DOHH2 (cell line): Measurements from ENCODE around the gene NFIA.

Experiments used
- H3F3A ChIP-seq: fragments of 200-600 bp; sonication (generic), shearing (Covaris generic); 2 replicates; pipeline ENCODE4 v1.6.0; 2016; ENCODE audit warnings: antibody characterized with exemption, mild to moderate bottlenecking; ENCODE audit not compliant: control insufficient read depth, insufficient read depth
- H3K27ac ChIP-seq: fragments of 200-600 bp; sonication (generic); 2 replicates; pipeline ENCODE4 v1.5.1; 2014; ENCODE audit warnings: low read depth, mild to moderate bottlenecking, low read length, moderate library complexity
- H3K27me3 ChIP-seq: fragments of 200-600 bp; sonication (generic); 2 replicates; pipeline ENCODE4 v1.6.1; 2014; ENCODE audit warnings: mild to moderate bottlenecking, low read length, mixed read lengths; ENCODE audit not compliant: control insufficient read depth
- H3K36me3 ChIP-seq: fragments of 200-600 bp; sonication (generic); 2 replicates; pipeline ENCODE4 v1.6.1; 2014; ENCODE audit warnings: mild to moderate bottlenecking, low read length, moderate library complexity, mixed read lengths; ENCODE audit not compliant: control insufficient read depth
- H3K4me1 ChIP-seq: fragments of 200-600 bp; sonication (generic); 2 replicates; pipeline ENCODE4 v1.6.1; 2014; ENCODE audit warnings: mild to moderate bottlenecking, low read length, mixed read lengths; ENCODE audit not compliant: control insufficient read depth
- H3K4me2 ChIP-seq: fragments of 200-600 bp; sonication (generic); 2 replicates; pipeline ENCODE4 v1.6.0; 2014; ENCODE audit warnings: mild to moderate bottlenecking, low read length, moderate library complexity
- H3K4me3 ChIP-seq: fragments of 200-600 bp; sonication (generic); 2 replicates; pipeline ENCODE4 v1.5.1; 2014; ENCODE audit warnings: mild to moderate bottlenecking, low read length, mixed read lengths
- H3K79me2 ChIP-seq: fragments of 200-600 bp; sonication (generic); 2 replicates; pipeline ENCODE4 v1.6.1; 2014; ENCODE audit warnings: mild to moderate bottlenecking, low read length, mixed read lengths; ENCODE audit not compliant: control insufficient read depth
- H3K9me2 ChIP-seq: fragments of 200-600 bp; sonication (generic); replicated peaks from 2 replicates; pipeline ENCODE4 v1.6.1; 2014; ENCODE audit warnings: mild to moderate bottlenecking, low read length, mixed read lengths; ENCODE audit not compliant: control insufficient read depth
- H3K9me3 ChIP-seq: fragments of 200-600 bp; sonication (generic); 2 replicates; pipeline ENCODE4 v1.6.1; 2014; ENCODE audit warnings: antibody characterized with exemption, low read length, mixed read lengths; ENCODE audit not compliant: control insufficient read depth, insufficient read depth
- H4K20me1 ChIP-seq: fragments of 200-600 bp; sonication (generic); 2 replicates; pipeline ENCODE4 v1.6.0; 2014; ENCODE audit warnings: low read depth, mild to moderate bottlenecking, antibody characterized with exemption, low read length, moderate library complexity; ENCODE audit not compliant: control insufficient read depth, insufficient read depth
- EZH2phosphoT487 ChIP-seq: fragments of 200-600 bp; sonication (generic); IDR thresholded peaks from 2 replicates; pipeline ENCODE4 v1.6.1; 2017; ENCODE audit warnings: borderline replicate concordance, mild to moderate bottlenecking, antibody characterized with exemption, low read length, moderate library complexity, mixed read lengths
- TF ChIP-seq, protein P1 (sequence below): fragments of 200-600 bp; sonication (generic); IDR thresholded peaks from one replicate; pipeline ENCODE4 v1.5.1; 2014; ENCODE audit warnings: antibody characterized with exemption, mild to moderate bottlenecking, low read depth, low read length; ENCODE audit not compliant: poor library complexity, severe bottlenecking

The NFIA gene

DNA sequence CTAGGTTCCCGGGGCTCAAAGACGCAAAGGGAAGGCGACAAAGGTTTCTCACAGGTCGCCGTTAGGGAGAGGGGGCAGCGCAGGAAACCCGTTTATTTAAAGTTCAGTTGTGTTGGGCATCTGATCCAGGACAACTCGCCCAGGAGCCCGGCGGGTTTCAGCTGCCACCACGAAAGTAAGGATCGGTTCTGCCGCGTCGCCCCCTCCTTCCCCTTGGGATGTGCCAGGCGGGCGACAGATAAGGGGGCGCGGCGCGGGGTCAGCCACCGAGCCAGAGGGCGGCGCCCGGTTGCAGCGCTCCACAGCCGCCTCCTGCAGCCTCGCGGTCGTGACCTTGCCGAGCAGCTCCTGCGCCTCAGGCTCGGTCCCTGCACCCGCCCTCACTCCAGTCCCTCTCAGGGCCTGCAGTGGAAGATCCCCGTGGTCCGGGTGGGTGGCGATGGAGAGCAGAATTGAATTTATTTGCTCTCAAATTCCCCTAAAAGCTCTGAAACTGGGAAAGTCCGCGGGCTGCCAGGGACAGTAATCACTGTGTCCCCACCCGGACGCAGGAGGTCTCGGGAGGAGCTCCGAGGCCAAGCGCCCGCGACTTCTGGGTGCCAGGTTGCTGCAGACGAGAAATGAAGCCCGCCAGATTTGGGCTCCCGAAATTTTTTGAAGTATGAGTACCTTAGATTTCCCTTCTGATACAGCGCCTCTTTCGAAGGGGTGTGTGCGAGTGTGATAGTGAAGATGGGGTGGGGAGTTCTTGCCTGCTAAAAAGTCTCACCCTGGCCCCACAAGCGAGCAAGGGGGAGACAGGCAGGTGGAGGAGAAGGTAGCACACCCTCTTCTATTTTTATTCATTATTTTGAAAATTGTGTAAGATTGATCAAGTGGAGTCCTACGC lies 28.4 kb upstream of the NFIA start:
- Histone ChIP-seq H3F3A (peaks cover 9% of the 10 kb centered on the region), H3K36me3 (no peaks in the 10 kb centered on the region), H3K27ac (no peak overlapping the region), H3K9me3 (no peaks in the 10 kb centered on the region), H4K20me1 (no peaks in the 10 kb centered on the region), H3K9me2 (no peaks in the 10 kb centered on the region), H3K4me1 (peaks cover 32% of the 10 kb centered on the region), H3K79me2 (no peaks in the 10 kb centered on the region), H3K4me2 (peak overlapping the region; percentile 72), H3K4me3 (peak overlapping the region; percentile 62), H3K27me3 (peaks cover 68% of the 10 kb centered on the region)
- TF ChIP-seq EZH2phosphoT487 = no peak
- TF ChIP-seq, protein P1, sequence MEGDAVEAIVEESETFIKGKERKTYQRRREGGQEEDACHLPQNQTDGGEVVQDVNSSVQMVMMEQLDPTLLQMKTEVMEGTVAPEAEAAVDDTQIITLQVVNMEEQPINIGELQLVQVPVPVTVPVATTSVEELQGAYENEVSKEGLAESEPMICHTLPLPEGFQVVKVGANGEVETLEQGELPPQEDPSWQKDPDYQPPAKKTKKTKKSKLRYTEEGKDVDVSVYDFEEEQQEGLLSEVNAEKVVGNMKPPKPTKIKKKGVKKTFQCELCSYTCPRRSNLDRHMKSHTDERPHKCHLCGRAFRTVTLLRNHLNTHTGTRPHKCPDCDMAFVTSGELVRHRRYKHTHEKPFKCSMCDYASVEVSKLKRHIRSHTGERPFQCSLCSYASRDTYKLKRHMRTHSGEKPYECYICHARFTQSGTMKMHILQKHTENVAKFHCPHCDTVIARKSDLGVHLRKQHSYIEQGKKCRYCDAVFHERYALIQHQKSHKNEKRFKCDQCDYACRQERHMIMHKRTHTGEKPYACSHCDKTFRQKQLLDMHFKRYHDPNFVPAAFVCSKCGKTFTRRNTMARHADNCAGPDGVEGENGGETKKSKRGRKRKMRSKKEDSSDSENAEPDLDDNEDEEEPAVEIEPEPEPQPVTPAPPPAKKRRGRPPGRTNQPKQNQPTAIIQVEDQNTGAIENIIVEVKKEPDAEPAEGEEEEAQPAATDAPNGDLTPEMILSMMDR = no peak

DNA sequence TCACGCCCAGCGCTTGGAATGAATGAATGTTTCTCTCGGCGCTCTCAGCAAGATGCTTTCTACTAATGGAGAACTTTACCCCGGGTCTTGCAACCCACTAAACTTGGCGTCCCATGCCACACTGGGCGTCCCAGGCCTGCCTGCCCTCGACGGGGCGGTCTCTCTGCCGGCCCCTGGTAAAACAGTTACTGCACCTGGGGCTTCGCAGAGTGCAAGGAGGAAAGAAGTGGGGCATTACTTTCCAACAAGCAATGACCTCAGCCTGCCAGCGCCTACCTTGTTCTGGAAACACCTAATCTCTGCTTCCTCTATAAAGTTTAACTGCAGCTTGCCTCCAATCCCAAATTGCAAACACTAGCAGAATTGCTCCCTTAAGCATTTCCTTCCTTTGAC lies 27.8 kb upstream of the NFIA start:
- Histone ChIP-seq H3K4me3 (no peak overlapping the region), H3K4me2 (no peak overlapping the region), H3K4me1 (peaks cover 32% of the 10 kb centered on the region), H3K27me3 (peaks cover 68% of the 10 kb centered on the region), H3K9me2 (no peaks in the 10 kb centered on the region), H4K20me1 (no peaks in the 10 kb centered on the region), H3K36me3 (no peaks in the 10 kb centered on the region), H3K79me2 (no peaks in the 10 kb centered on the region), H3K27ac (no peak overlapping the region), H3K9me3 (no peaks in the 10 kb centered on the region), H3F3A (peaks cover 9% of the 10 kb centered on the region)
- no peak for TF ChIP-seq EZH2phosphoT487

DNA sequence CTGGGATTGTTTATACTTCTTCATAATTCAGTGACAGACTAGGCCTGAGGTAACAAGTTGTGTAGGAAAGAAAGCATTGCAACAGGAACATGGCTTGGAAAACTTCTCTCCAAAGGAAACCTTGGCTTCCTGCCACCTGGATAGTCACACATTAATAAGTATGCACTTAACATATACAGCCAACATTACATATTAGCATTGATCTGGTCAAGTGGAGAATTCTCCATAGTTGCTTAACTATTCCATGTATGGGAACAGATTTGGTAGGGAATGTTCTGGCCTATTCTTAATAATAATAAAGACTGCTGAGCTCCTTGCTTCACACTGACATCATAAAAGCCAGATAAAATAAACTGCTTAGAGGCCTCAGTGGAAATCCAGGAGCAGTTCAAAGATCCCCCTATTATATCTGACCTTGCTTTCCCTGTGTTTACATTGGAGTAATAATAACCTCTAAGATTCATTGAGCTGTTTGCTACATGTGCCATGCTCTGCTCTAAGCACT lies 27.2 kb upstream of the NFIA start:
- H3K4me3 ChIP-seq = no peak overlapping the region
- peaks cover 32% of the 10 kb centered on the region for H3K4me1 ChIP-seq
- H3K79me2 ChIP-seq = no peaks in the 10 kb centered on the region

More for the DNA sequence above, 27.2 kb upstream of the NFIA start:
- Histone ChIP-seq H3K27me3 (peaks cover 67% of the 10 kb centered on the region), H4K20me1 (no peaks in the 10 kb centered on the region), H3K4me2 (no peak overlapping the region), H3K27ac (no peak overlapping the region), H3F3A (peaks cover 9% of the 10 kb centered on the region), H3K9me2 (no peaks in the 10 kb centered on the region), H3K36me3 (no peaks in the 10 kb centered on the region), H3K9me3 (no peaks in the 10 kb centered on the region)
- TF ChIP-seq, protein P1 = no peak
- TF ChIP-seq EZH2phosphoT487 = no peak
